GM19397 (cell line): Measurements from ENCODE around the gene WDR17.

Experiments used
- ATAC-seq: cut with Tn5 transposase; IDR thresholded peaks from one replicate; pipeline ENCODE4 v1.9.1; 2021; ENCODE audit warnings: mild to moderate bottlenecking, moderate library complexity; ENCODE audit not compliant: unreplicated experiment

Gene WDR17

GRCh38 chr4:176084769-176085168 lies 19.1 kb downstream of the WDR17 start:
- no peak for ATAC-seq

GRCh38 chr4:176090115-176090514 lies 24.5 kb downstream of the WDR17 start:
- ATAC-seq: no peak

- ATAC-seq: no peak
These were observed 33.7 kb downstream of the WDR17 start for GRCh38 chr4:176099314-176099713.

DNA sequence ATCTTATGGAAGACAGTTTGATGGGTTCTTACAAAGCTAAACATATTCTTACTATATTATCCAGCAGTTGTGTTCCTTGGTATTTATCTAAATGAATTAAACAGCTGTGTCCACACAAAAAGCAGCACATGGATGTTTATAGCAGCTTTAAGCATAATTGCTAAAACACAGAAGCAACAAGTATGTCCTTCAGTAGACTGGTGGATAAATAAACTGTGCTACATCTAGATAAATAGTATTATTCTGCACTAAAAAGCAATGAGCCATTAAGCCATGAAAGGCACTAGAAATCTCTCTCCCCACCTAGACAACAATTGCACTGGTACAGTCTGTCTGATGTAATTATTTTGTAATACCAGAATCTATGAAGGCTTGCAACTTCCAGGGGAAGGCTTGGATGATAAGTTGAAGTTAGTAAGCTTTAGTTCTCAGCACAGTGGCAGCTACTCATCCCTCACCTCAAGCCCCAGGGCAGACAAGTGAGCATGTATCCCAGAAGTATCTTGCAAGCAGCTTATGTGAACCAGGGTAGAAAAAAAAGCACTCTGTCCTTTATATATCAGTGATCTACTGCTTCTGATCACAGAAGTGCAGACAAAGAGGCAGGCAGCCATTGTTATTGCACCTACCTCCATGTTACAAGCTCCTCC lies 36.9 kb downstream of the WDR17 start:
- no peak for ATAC-seq

DNA sequence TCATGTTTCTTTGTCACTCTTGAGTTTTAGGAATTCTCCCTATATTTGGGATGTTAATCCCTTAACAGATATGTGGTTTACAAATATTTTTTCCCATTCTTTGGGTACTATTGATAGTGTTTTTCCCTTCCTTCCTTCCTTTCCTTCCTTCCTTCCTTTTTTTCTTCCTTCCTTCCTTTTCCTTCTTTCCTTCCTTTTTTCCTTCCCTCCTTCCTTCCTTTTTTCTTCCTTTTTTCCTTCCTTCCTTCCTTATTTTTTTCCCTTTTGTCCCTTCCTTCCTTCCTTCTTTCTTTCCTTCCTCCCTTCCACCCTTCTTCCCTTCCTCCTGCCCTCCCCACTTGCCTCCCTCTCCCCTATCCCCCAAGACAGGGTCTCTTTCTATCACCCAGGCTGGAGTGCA lies 42.1 kb downstream of the WDR17 start:
- ATAC-seq: no peak

DNA sequence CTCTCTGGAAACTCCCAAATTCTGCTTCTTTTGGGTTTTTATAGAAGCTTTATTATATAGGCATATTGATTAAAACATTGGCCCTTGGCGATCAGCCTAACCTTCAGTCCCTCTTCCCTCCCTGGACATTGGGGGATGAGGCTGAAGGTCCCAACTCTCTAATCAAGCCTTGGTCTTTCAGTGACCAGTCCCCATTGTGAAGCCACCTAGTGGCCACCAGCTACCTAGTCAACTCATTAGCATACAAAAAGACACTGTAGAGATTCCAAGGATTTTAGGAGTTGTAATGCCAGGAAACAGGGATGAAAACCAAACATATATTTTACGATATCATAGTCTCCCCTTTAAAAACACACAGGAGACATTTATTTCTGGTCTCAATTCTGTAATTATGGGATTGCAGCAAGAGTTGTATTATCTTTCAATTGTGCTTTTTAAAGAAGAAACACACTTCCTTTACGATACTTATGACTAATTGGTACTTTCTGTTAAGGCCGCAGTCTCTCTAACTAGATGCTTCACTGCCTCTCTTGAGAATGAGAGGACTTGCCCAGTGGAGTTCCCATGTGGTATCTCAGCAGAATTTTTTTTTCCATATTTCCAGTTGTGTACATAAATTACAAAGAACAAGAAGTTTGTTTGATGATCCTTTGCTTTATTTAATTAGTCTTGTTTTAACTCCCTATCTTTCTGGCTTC lies 58.2 kb downstream of the WDR17 start:
- peak; percentile 98 for ATAC-seq

DNA sequence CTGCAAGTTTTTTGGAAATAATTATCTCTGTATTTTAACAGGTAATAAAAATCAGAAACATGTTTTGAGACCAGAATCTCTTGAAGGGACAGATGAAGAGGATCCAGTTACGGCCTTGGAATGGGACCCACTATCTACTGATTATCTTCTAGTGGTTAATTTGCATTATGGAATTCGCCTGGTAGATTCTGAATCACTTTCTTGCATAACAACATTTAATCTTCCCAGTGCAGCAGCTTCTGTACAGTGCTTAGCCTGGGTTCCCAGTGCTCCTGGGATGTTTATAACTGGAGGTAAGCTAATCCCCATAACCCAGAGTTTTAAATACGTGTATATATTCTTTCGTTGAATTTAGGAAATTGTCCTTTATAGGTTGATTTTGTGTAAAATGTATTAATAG lies 59.4 kb downstream of the WDR17 start:
- ATAC-seq: no peak

DNA sequence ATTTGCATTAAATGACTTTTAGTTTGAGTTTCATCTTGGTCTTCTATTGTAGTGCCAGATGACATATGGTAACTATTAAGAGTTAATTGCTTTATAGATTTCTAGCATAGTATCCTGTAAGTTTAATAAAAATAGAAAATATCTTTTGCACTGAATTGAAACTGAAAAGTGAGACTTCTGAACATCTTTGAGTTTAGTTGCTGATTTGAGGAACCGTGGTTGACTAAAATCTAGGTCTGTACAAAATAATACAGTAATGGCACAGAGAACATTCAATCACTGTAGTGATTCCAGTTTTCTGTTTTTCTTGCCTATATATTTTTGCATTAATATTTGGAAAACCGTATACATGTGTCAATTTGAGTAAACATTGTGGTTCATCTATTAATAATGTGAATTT lies 69.0 kb downstream of the WDR17 start:
- ATAC-seq: no peak

DNA sequence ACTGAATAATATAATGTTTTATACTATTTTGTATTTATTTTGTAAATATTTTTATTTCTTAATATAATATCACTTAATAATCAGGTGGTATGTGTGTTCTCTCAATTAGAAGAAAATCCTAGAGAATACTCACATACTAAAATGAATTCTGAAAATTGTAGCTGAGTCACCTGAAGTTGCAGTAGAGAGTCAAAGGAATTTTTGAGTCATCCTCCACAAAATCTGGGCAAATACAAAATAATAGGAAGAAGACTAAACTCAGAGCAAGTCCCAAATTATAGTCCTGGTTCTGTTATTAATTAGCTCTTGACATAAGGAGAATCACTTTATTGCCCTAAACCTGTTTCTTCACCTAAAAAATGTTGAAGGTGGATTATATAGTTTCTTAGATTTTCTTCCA lies 72.0 kb downstream of the WDR17 start:
- ATAC-seq: no peak

DNA sequence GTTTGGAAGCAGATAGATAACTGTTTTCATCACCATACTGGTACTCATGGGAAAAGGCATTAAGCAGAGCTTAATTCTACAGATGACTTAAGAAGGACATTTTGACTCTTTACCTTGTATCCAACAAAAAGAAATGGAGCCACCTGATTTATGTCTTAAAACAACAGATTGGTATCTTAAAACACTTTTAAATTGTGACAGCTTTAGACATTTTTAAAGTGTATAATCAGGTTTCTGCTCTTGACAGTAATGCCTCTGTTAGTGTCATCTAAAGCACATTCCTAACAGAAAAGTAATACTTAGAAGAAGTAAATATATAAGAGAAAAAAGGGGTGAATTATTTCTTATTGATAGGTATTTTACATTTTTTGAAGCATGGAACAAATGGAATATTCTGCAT lies 73.9 kb downstream of the WDR17 start:
- ATAC-seq: no peak

DNA sequence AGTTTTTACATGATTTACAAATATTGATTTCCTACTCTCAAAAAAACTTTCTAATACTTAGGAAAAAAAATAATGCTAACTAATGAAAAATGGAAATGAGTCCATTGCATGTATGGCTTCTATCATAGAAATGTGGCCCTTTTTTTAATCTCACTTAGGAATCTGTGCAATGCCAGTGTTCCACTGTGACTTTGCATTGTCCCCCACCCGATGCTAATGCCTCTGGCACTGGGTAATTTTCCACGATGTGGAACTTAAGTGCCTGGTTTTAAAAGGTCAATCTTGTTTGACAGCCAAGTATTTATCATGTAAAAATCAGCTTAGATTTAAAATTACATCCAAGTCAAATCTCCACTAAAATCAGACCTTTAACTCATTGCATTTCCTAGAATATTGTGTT lies 76.6 kb downstream of the WDR17 start:
- ATAC-seq: no peak

DNA sequence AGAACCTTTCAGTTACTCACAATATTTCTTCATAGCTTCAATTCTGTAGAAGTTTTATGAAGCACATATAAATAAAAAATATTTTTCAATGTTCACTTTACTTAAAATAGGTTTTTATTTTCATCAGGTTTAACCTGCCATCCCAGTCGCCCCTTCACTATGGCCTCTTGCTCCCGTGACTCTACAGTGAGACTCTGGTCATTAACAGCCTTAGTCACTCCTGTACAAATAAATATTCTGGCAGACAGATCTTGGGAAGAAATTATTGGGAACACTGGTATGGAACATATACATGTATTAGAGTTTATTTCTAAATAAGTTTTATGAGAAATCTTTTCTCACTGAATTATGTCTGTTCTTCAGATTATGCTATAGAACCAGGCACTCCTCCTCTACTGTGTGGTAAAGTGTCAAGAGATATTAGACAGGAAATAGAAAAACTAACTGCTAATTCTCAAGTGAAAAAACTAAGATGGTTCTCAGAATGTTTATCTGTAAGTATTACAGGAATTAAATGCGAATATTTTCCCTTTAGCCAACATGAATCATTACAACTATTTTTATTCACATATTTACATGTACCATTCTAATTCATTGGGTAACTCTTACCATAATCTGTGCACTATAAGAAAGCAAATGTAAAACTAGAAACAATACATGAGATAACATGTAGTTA lies 84.2 kb downstream of the WDR17 start:
- ATAC-seq: no peak

- ATAC-seq: no peak
These were observed 84.7 kb downstream of the WDR17 start for GRCh38 chr4:176150356-176150682.

DNA sequence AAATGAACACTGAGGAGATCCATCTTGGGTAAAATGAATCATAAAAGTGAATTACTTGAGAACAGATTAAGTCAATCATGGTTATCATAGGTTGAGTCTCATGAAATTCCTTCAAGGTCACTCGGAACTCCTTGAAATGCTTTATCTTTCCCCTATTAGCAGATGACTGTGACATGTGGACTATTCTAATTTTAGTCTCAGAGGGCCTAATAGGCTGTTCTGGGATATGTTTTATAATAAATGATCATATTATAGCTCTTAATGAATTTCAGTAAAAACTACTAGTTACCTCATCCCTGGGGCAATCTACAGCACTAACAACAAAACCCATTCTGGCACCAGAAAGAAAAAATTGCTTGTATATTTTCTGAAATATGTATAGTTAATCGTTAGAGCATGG lies 85.1 kb downstream of the WDR17 start:
- no peak for ATAC-seq

DNA sequence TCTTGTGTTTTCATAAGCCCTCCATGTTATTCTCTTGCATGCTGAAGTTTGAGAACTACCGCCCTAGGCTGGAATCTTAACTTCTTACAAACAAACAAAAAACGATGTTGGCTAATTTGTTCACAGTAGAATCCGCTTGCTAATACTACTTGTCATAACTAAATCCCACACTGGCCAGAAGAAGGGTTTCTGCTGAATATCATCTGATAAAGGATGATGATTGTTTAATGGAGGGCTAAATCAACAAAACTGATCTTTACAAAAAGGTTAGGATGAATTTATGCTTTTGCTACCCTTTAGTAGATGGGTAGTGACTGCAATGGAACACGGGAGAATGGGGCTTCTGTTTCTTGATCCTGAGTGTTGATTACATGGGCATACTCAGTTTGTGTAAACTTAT lies 87.5 kb downstream of the WDR17 start:
- no peak for ATAC-seq

- no peak for ATAC-seq
These were observed 91.0 kb downstream of the WDR17 start for GRCh38 chr4:176156656-176157055.

DNA sequence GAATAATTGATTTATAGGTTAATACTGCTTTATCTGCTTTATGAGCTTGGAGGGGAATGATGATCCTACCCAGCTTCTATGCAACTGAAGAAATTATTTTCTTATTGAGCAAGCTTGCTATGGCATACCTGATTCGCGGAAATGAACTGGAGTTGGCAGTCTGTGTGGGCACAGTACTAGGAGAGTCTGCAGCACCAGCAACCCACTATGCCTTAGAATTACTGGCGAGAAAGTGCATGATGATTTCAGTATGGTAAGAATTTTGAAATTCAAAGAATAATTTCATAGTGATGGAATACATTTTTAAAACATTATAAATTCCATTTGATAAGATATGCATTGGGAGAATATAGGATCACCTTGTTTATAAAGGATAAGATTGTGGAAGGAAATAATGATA lies 97.4 kb downstream of the WDR17 start:
- ATAC-seq: no peak

GRCh38 chr4:176185051-176185450 lies 119.4 kb downstream of the WDR17 start:
- no peak for ATAC-seq

DNA sequence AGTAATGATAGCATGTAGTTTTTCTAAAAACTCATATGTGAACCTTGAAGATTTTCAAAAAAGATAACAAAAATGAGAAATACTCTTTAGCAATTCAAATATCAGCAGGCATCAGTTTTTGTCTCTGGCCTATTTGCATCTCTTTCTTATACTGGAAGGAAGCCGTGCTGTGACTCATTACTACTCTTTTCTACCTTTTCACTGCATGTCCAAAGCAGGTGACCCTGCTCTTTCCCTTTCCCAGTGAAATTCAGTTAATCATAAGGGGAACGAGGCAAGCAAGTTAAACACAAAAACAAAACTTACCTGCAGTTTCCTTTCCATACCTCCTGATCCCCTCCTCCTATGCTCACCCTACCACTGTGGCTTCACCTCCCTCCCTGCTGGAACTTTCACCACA lies 120.4 kb downstream of the WDR17 start:
- no peak for ATAC-seq

DNA sequence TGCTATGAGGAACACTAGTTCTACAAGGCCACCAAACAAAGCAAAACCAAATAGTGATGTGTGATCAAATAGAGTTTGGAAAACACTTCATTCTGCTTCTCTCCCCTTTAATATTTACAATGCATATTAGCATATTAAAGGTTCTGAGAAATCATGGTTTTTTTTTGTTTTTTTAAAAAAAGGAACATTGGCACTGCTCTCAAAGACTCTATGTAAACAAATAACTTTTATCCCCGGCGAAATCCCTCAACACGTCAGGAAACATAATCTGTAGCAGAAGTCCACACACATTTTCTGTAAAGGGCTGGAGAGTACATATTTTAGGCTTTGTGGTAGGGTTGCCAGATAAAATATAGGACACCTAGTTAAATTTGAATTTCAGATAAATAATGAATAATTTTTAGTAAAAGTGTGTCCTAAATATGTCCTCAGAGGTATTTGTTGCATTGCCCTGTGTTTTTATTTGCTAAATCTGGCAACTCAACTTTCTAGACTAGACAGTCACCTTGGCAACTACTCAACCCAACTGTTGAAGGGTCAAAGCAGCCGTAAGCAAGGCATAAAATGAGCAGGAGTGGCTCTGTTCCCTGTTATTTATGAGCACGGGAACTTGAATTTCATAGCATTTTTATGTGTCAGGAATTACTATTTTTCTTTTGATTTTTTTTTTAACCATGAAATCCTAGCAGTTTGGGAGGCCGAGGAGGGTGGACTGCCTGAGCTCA lies 121.2 kb downstream of the WDR17 start:
- no peak for ATAC-seq

DNA sequence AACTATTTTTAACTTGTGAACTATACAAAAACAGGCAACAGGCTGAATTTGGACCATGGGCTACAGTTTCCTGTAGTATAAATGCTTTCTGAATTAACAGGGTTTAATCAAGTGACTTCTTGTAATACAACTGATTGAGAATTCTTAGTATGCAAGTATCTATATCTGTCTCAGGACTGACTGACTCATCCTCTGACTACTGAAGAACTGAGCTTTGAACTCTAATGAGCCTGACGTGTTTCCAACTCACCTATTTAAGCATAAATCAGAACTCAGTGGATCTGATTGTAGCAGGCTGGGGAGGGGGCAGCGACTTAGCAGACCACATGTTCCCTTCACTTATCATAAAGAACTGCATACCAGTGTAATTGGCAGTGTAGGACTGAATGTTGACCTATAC lies 122.0 kb downstream of the WDR17 start:
- ATAC-seq: no peak

- ATAC-seq: no peak
These were observed 123.0 kb downstream of the WDR17 start for GRCh38 chr4:176188654-176189053.
